ENCODE measurements around the gene TRMT44.
"Not testable (repeated sequence)": the region's sequence is repeated elsewhere in the genome, so short reads cannot be mapped to it uniquely, and the experiment has no call there.

The TRMT44 gene

GRCh38 chr4:8473198-8473919, 32.8 kb downstream of the TRMT44 start:
- peaks cover 8% of the 10 kb centered on the region for H3K36me3 Mint-ChIP-seq

GRCh38 chr4:8473920-8474590, 33.5 kb downstream of the TRMT44 start:
- Mint-ChIP-seq H3K9me3 (no peaks in the 10 kb centered on the region), H3K27ac (no peak overlapping the region), H3K36me3 (peaks cover 8% of the 10 kb centered on the region), H3K27me3 (no peaks in the 10 kb centered on the region), H3K4me1 (no peaks in the 10 kb centered on the region), H3K4me3 (no peak overlapping the region)
- DNase-seq (ENCODE audit: low spot score in 2 of 2) (no peak), ATAC-seq (ENCODE audit: low read depth) (no peak)

More at GRCh38 chr4:8473198-8473919, 32.8 kb downstream of the TRMT44 start:
- Mint-ChIP-seq H3K27me3 (no peaks in the 10 kb centered on the region), H3K4me1 (peaks cover 3% of the 10 kb centered on the region), H3K9me3 (no peaks in the 10 kb centered on the region), H3K4me3 (no peak overlapping the region), H3K27ac (no peak overlapping the region)
- DNase-seq (ENCODE audit: low spot score in 2 of 2) = no peak
- ATAC-seq (ENCODE audit: low read depth) = no peak

GRCh38 chr4:8474856-8475255, 34.3 kb downstream of the TRMT44 start:
- DNase-seq (ENCODE audit: low spot score in 2 of 2) = no peak
- no peaks in the 10 kb centered on the region for H3K27me3 Mint-ChIP-seq
- peaks cover 8% of the 10 kb centered on the region for H3K36me3 Mint-ChIP-seq
- H3K4me3 Mint-ChIP-seq = no peak overlapping the region
- no peaks in the 10 kb centered on the region for H3K4me1 Mint-ChIP-seq
- ATAC-seq (ENCODE audit: low read depth) = no peak
- H3K9me3 Mint-ChIP-seq = no peaks in the 10 kb centered on the region
- H3K27ac Mint-ChIP-seq = no peak overlapping the region

- H3K4me3 Mint-ChIP-seq = no peak overlapping the region
- no peak for ATAC-seq (ENCODE audit: low read depth)
- no peak overlapping the region for H3K27ac Mint-ChIP-seq
Observed at GRCh38 chr4:8475751-8476575, 35.4 kb downstream of the TRMT44 start.

GRCh38 chr4:8477095-8477635, 36.6 kb downstream of the TRMT44 start:
- no peaks in the 10 kb centered on the region for H3K27me3 Mint-ChIP-seq
- no peaks in the 10 kb centered on the region for H3K9me3 Mint-ChIP-seq
- peaks cover 6% of the 10 kb centered on the region for H3K36me3 Mint-ChIP-seq
- H3K4me1 Mint-ChIP-seq = no peaks in the 10 kb centered on the region
- ATAC-seq (ENCODE audit: low read depth) (no peak), DNase-seq (ENCODE audit: low spot score in 2 of 2) (no peak)
- no peak overlapping the region for H3K27ac Mint-ChIP-seq
- no peak overlapping the region for H3K4me3 Mint-ChIP-seq

More at GRCh38 chr4:8475751-8476575, 35.4 kb downstream of the TRMT44 start:
- H3K9me3 Mint-ChIP-seq = no peaks in the 10 kb centered on the region
- no peaks in the 10 kb centered on the region for H3K4me1 Mint-ChIP-seq
- no peak for DNase-seq (ENCODE audit: low spot score in 2 of 2)
- H3K36me3 Mint-ChIP-seq = peaks cover 6% of the 10 kb centered on the region
- no peaks in the 10 kb centered on the region for H3K27me3 Mint-ChIP-seq

- H3K27ac Mint-ChIP-seq = no peak overlapping the region
- no peaks in the 10 kb centered on the region for H3K27me3 Mint-ChIP-seq
- ATAC-seq (ENCODE audit: low read depth) = no peak
- H3K9me3 Mint-ChIP-seq = no peaks in the 10 kb centered on the region
- peaks cover 6% of the 10 kb centered on the region for H3K36me3 Mint-ChIP-seq
- no peak for DNase-seq (ENCODE audit: low spot score in 2 of 2)
- H3K4me1 Mint-ChIP-seq = no peaks in the 10 kb centered on the region
- H3K4me3 Mint-ChIP-seq = no peak overlapping the region
Observed at GRCh38 chr4:8477676-8478075, 37.1 kb downstream of the TRMT44 start.

- Mint-ChIP-seq H3K4me3 (no peak overlapping the region), H3K36me3 (peaks cover 6% of the 10 kb centered on the region), H3K27me3 (peaks cover 1% of the 10 kb centered on the region), H3K4me1 (no peaks in the 10 kb centered on the region), H3K27ac (no peak overlapping the region), H3K9me3 (no peaks in the 10 kb centered on the region)
- ATAC-seq (ENCODE audit: low read depth) (no peak), DNase-seq (ENCODE audit: low spot score in 2 of 2) (no peak)
Observed at GRCh38 chr4:8478371-8478770, 37.8 kb downstream of the TRMT44 start.

GRCh38 chr4:8478801-8479744, 38.5 kb downstream of the TRMT44 start:
- Mint-ChIP-seq H3K27me3 (peaks cover 3% of the 10 kb centered on the region), H3K4me3 (no peak overlapping the region), H3K9me3 (no peaks in the 10 kb centered on the region), H3K27ac (no peak overlapping the region), H3K4me1 (no peaks in the 10 kb centered on the region), H3K36me3 (peaks cover 6% of the 10 kb centered on the region)
- DNase-seq (ENCODE audit: low spot score in 2 of 2) = no peak
- ATAC-seq (ENCODE audit: low read depth) = no peak

- ATAC-seq (ENCODE audit: low read depth) = no peak
- peaks cover 6% of the 10 kb centered on the region for H3K36me3 Mint-ChIP-seq
- H3K4me3 Mint-ChIP-seq = no peak overlapping the region
- H3K9me3 Mint-ChIP-seq = no peaks in the 10 kb centered on the region
- no peaks in the 10 kb centered on the region for H3K4me1 Mint-ChIP-seq
- DNase-seq (ENCODE audit: low spot score in 2 of 2) = no peak
- H3K27me3 Mint-ChIP-seq = peaks cover 7% of the 10 kb centered on the region
- H3K27ac Mint-ChIP-seq = no peak overlapping the region
Observed at GRCh38 chr4:8480221-8480620, 39.6 kb downstream of the TRMT44 start.

- DNase-seq (ENCODE audit: low spot score in 2 of 2); H3K9me3 Mint-ChIP-seq; H3K27me3 Mint-ChIP-seq; H3K4me3 Mint-ChIP-seq; H3K27ac Mint-ChIP-seq; H3K36me3 Mint-ChIP-seq; ATAC-seq (ENCODE audit: low read depth); H3K4me1 Mint-ChIP-seq: not testable (repeated sequence)
Observed at GRCh38 chr4:8486643-8487042, 46.1 kb downstream of the TRMT44 start.

- DNase-seq (ENCODE audit: low spot score in 2 of 2) (no peak), ATAC-seq (ENCODE audit: low read depth) (no peak)
- no peaks in the 10 kb centered on the region for H3K4me1 Mint-ChIP-seq
- peaks cover 6% of the 10 kb centered on the region for H3K27me3 Mint-ChIP-seq
- no peak overlapping the region for H3K27ac Mint-ChIP-seq
- H3K4me3 Mint-ChIP-seq = no peak overlapping the region
- no peaks in the 10 kb centered on the region for H3K9me3 Mint-ChIP-seq
- no peaks in the 10 kb centered on the region for H3K36me3 Mint-ChIP-seq
Observed at GRCh38 chr4:8488791-8489369, 48.3 kb downstream of the TRMT44 start.

GRCh38 chr4:8491478-8491877, 50.9 kb downstream of the TRMT44 start:
- H3K9me3 Mint-ChIP-seq; H3K27ac Mint-ChIP-seq; DNase-seq (ENCODE audit: low spot score in 2 of 2); H3K36me3 Mint-ChIP-seq; ATAC-seq (ENCODE audit: low read depth); H3K27me3 Mint-ChIP-seq; H3K4me3 Mint-ChIP-seq; H3K4me1 Mint-ChIP-seq: not testable (repeated sequence)

- Mint-ChIP-seq H3K36me3 (no peaks in the 10 kb centered on the region), H3K4me3 (no peak overlapping the region), H3K4me1 (no peaks in the 10 kb centered on the region), H3K9me3 (no peaks in the 10 kb centered on the region), H3K27me3 (no peaks in the 10 kb centered on the region), H3K27ac (no peak overlapping the region)
- ATAC-seq (ENCODE audit: low read depth) (no peak), DNase-seq (ENCODE audit: low spot score in 2 of 2) (no peak)
Observed at GRCh38 chr4:8492174-8492573, 51.6 kb downstream of the TRMT44 start.
